ENCODE results near the gene TRMT2A. TPM values are rescaled to one million over a fixed set of nuclear protein-coding genes. Genes with fewer than 3 reads are reported as not detected.

TRMT2A gene
- total and polyA plus RNA-seq, 2 donors from 2014 or later: 37.3 to 50.0 TPM

GRCh38 chr22:20087319-20088262 lies 29.4 kb downstream of the TRMT2A start:
- TF ChIP-seq CTCF (IDR thresholded peaks at IDR 0.05; ENCODE audit: borderline replicate concordance, extremely low read depth, insufficient read depth): no peak
- no peak overlapping the region for H3K9ac ChIP-seq (ENCODE audit: low read length in 3 of 3)
- H3K4me1 ChIP-seq (ENCODE audit: control insufficient read depth in 2 of 3, insufficient read depth in 2 of 3, low read depth in 1 of 3, low read length in 3 of 3): peaks cover 0 to 18% (median 17%) of the 10 kb centered on the region in 3 donors
- H3K36me3 ChIP-seq (ENCODE audit: control insufficient read depth in 2 of 3, insufficient read depth in 3 of 3, low read length in 3 of 3): peaks cover 21 to 58% (median 54%) of the 10 kb centered on the region in 3 donors
- peak in 1 of 5 donors; percentile 52 for DNase-seq
- intact Hi-C loops (cut with DNase I): no loop called here
- no peak for FAIRE-seq
- no peaks in the 10 kb centered on the region for H3K9me3 ChIP-seq (ENCODE audit: control insufficient read depth in 2 of 3, insufficient read depth in 1 of 3, low read length in 3 of 3)
- no peak overlapping the region for H3K4me3 ChIP-seq (ENCODE audit: low read length in 3 of 3)
- no peak overlapping the region for H3K27ac ChIP-seq (ENCODE audit: low read depth in 2 of 2, low read length in 2 of 2)
- H3K27me3 ChIP-seq (ENCODE audit: control insufficient read depth, insufficient read depth, low read length): no peaks in the 10 kb centered on the region

DNA sequence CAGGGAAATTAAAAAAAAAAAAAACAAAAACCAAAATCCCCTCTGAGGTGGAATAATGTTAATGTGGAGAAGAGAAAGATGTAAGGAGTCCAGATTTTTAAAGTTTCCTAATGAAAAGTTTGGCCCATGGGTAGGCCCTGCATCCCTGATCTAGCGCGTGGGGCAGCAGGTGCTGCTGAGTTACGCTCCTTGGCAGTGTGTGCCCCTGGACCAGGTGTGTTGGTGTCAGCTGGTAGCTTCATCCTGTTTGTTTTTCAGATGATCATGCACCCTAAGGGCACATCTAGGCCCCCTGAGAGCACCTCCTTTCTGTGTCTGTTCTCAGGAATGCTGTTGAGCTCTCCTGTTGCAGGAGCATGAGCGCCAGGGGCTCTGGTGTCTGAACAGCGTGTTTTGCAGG lies 30.3 kb downstream of the TRMT2A start:
- Histone ChIP-seq H3K27me3 (ENCODE audit: control insufficient read depth, insufficient read depth, low read length) (no peaks in the 10 kb centered on the region), H3K9ac (ENCODE audit: low read length in 3 of 3) (no peak overlapping the region), H3K36me3 (ENCODE audit: control insufficient read depth in 2 of 3, insufficient read depth in 3 of 3, low read length in 3 of 3) (peaks cover 17 to 52% (median 47%) of the 10 kb centered on the region in 3 donors), H3K9me3 (ENCODE audit: control insufficient read depth in 2 of 3, insufficient read depth in 1 of 3, low read length in 3 of 3) (no peaks in the 10 kb centered on the region), H3K27ac (ENCODE audit: low read depth in 2 of 2, low read length in 2 of 2) (no peak overlapping the region), H3K4me1 (ENCODE audit: control insufficient read depth in 2 of 3, insufficient read depth in 2 of 3, low read depth in 1 of 3, low read length in 3 of 3) (peaks cover 0 to 19% (median 18%) of the 10 kb centered on the region in 3 donors), H3K4me3 (ENCODE audit: low read length in 3 of 3) (no peak overlapping the region)
- intact Hi-C loops (cut with DNase I): no loop called here
- DNase-seq (peak in 1 of 5 donors; percentile 10), FAIRE-seq (no peak)
- TF ChIP-seq CTCF (IDR thresholded peaks at IDR 0.05; ENCODE audit: borderline replicate concordance, extremely low read depth, insufficient read depth): no peak

GRCh38 chr22:20086101-20086599 lies 30.9 kb downstream of the TRMT2A start:
- Histone ChIP-seq H3K4me3 (ENCODE audit: low read length in 3 of 3) (no peak overlapping the region), H3K9me3 (ENCODE audit: control insufficient read depth in 2 of 3, insufficient read depth in 1 of 3, low read length in 3 of 3) (no peaks in the 10 kb centered on the region), H3K4me1 (ENCODE audit: control insufficient read depth in 2 of 3, insufficient read depth in 2 of 3, low read depth in 1 of 3, low read length in 3 of 3) (peaks cover 0 to 25% (median 22%) of the 10 kb centered on the region in 3 donors), H3K27ac (ENCODE audit: low read depth in 2 of 2, low read length in 2 of 2) (no peak overlapping the region), H3K36me3 (ENCODE audit: control insufficient read depth in 2 of 3, insufficient read depth in 3 of 3, low read length in 3 of 3) (peaks cover 17 to 46% (median 40%) of the 10 kb centered on the region in 3 donors), H3K27me3 (ENCODE audit: control insufficient read depth, insufficient read depth, low read length) (no peaks in the 10 kb centered on the region), H3K9ac (ENCODE audit: low read length in 3 of 3) (no peak overlapping the region)
- peak in 1 of 5 donors; percentile 46 for DNase-seq
- intact Hi-C loops (cut with DNase I): no loop called here
- no peak for TF ChIP-seq CTCF (IDR thresholded peaks at IDR 0.05; ENCODE audit: borderline replicate concordance, extremely low read depth, insufficient read depth)
- no peak for FAIRE-seq

Measured in kidney (tissue), 14 donors.